GM18505 (cell line): ENCODE data around the gene CSNK2B.
"Not testable (repeated sequence)": the region's sequence is repeated elsewhere in the genome, so short reads cannot be mapped to it uniquely, and the experiment has no call there.

Experiments used
- ATAC-seq: cut with Tn5 transposase; IDR thresholded peaks from one replicate; pipeline ENCODE4 v1.9.1; 2021; ENCODE audit not compliant: unreplicated experiment
- POLR2A ChIP-seq: IDR thresholded peaks from 4 replicates; pipeline ENCODE4 v1.6.1; 2011; ENCODE audit warnings: borderline replicate concordance; ENCODE audit not compliant: insufficient read depth, insufficient read length; ENCODE audit errors: extremely low read depth

CSNK2B gene

GRCh38 chr6:31692353-31692752, 26.5 kb downstream of the CSNK2B start:
- no peak for ATAC-seq

GRCh38 chr6:31692886-31693285, 27.0 kb downstream of the CSNK2B start:
- ATAC-seq = no peak
- no peak for TF ChIP-seq POLR2A

More at GRCh38 chr6:31692353-31692752, 26.5 kb downstream of the CSNK2B start:
- no peak for TF ChIP-seq POLR2A

DNA sequence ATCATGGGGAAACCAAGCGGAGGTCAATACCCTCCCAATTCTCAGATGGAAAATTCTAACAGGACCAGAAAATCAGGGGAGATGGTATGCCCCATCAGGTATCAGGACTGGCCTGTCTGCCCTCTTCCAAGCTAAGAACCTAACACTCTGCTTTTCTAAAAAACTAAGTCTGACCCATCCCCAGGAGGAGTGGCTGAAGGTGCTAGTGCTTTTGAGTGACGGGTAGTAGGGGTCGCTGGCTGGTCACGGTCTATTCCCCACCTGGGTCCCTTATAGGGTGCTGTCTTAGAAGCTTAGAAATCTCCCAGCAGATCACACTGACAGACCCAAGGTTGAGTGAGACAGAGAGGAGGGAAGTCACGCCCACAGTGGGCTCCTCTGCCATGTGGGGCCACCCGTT, 27.7 kb downstream of the CSNK2B start:
- no peak for TF ChIP-seq POLR2A
- ATAC-seq = no peak

DNA sequence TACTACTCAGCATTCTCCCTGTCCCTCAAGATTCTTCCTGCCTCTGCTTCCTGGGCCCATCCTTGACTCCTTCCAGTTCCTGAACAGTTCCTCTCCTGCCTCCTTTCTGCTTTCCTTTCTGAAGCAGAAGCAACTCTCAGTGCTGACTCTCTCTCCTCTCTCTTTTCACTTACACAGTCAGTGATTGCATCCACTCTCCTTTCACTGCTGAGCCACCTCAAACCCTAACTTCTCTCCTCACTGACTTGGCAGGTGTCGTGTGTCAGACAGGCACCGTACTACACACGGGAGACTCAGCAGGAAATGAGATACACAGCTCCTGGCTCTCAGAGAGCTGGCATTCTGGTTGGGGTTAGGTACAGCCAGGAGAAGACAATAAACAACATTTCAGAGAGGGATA, 31.7 kb downstream of the CSNK2B start:
- no peak for ATAC-seq
- TF ChIP-seq POLR2A = no peak

GRCh38 chr6:31700740-31701401, 35.0 kb downstream of the CSNK2B start:
- no peak for ATAC-seq
- no peak for TF ChIP-seq POLR2A

GRCh38 chr6:31701666-31702404, 36.0 kb downstream of the CSNK2B start:
- no peak for TF ChIP-seq POLR2A
- ATAC-seq = no peak

- ATAC-seq = no peak
- TF ChIP-seq POLR2A = no peak
These were observed 36.5 kb downstream of the CSNK2B start for GRCh38 chr6:31702405-31702818.

DNA sequence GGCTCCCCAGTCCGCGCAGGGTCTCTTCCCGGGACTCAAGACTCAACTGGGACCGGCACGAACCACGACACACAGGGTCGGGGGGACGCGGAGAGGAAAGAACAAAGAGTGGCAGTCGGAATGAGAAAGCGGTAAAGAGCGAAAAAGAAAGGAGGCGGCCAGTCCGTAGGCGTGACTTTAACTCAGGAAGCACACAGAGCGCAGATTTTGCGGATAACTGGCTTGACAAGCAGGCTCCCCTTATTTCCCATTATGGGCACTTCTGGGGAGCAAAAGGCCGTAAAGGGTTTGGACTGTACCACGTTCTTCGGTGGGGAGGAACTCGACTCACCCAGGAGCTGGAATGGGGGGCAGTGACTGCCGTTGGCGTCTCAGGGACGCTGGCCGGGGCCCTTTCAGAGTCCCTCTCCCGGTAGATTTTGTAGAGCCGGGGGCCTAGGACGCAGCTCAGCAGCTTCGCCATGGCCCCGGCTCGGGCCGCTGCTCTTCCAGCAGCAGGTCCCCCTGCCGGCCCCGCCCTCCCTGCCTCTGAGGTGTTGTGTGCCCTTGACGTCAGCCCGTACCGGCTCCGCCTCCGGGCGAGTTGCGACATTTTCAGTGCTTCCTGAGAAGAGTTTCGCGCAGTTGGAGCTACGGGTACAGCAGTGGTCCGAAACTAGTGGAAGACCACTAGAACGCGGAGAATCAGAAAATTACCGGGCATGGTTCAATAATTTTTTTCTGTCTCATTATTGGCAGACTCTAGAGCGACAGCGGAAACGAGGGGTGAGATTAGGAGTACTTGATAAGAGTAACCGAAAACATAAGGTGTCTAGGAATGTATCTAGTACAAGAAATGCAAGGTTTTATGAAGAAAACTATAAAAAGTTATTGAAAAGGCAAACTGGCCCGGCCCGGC, 37.2 kb downstream of the CSNK2B start, which contains the start of gene ABHD16A:
Gene ABHD16A (minus strand): TSS at position 506 of the 898 bp plus-strand sequence. CDS start 43 bp downstream, at position 463.
- ATAC-seq = peak; percentile 84
- peak; percentile 95 for TF ChIP-seq POLR2A

GRCh38 chr6:31705931-31706330, 40.1 kb downstream of the CSNK2B start:
- ATAC-seq = no peak
- TF ChIP-seq POLR2A = no peak

DNA sequence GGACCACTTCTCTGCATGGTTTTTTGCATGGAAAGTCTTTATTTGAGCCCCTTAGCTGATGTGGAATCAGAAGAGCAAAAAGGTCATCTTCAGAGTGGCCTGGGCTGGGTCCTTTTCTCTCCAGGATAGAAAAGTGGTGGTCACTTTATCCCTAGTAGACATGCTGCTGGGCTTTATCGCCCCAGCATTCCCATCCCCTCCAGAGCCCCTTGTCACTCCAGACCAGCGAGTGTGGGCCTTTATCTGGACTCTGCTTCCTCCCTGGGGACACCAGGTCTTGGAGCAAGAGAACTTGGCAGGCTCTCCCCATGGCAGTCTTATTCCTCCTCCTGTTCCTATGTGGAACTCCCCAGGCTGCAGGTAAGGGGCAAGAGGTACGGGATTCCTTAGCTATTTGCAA, 40.7 kb downstream of the CSNK2B start, which contains the start of gene LY6G6F:
Gene LY6G6F (plus strand): TSS at position 268 of the 400 bp plus-strand sequence. CDS start 41 bp downstream, at position 309.
- ATAC-seq = no peak
- TF ChIP-seq POLR2A = no peak

GRCh38 chr6:31707701-31708100, 41.8 kb downstream of the CSNK2B start:
- no peak for ATAC-seq
- no peak for TF ChIP-seq POLR2A

- ATAC-seq = no peak
These were observed 42.3 kb downstream of the CSNK2B start for GRCh38 chr6:31708224-31708623.

DNA sequence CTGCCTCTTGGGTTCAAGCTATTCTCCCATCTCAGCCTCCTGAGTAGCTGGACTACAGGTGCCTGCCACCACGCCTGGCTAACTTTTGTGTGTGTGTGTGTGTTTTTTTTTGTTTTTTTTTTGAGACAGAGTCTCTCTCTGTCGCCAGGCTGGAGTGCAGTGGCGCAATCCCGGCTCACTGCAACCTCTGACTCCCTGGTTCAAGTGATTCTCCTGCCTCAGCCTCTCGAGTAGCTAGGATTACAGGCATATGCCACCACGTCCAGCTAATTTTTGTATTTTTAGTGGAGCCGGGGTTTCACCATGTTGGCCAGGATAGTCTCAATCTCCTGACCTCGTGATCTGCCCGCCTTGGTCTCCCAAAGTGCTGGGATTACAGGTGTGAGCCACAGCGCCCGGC, 43.3 kb downstream of the CSNK2B start:
- not testable (repeated sequence) for ATAC-seq

More at GRCh38 chr6:31708224-31708623, 42.3 kb downstream of the CSNK2B start:
- no peak for TF ChIP-seq POLR2A
